ENCODE results near the gene NELFCD. TPM values are rescaled to one million over a fixed set of nuclear protein-coding genes. Genes with fewer than 3 reads are reported as not detected.

Gene NELFCD
- total and polyA plus RNA-seq, 9 of the 15 experiments (the other 6 are each of a cell fraction or from before 2014, with no cell fraction given) = 11.7 to 163 (median 96.5) TPM

GRCh38 chr20:59013959-59014608, 33.0 kb downstream of the NELFCD start (continued):
- TF ChIP-seq MGA (IDR thresholded peaks at IDR 0.05) (no peak), ZNF766 (CRISPR knock-in tag; conservative IDR thresholded peaks at IDR 0.05) (peak; percentile 12; the same call in 1 of the 2 replicates), TRIM24 (IDR thresholded peaks at IDR 0.05) (0 out of 4 replicates have a peak, but pooled peaks of 1 of the 2 experiments have one; percentile 11), HMGXB4 (CRISPR knock-in tag; IDR thresholded peaks at IDR 0.05) (no peak), CEBPZ (IDR thresholded peaks at IDR 0.05; ENCODE audit: borderline replicate concordance, low read depth, low read length) (no peak), RCOR1 (IDR thresholded peaks at IDR 0.05; ENCODE audit: borderline replicate concordance in 1 of 2, low read depth in 2 of 2, low read length in 2 of 2) (peak in 1 of 2 experiments; percentile 37; a peak in 1 of 4 replicates), CTBP1 (IDR thresholded peaks at IDR 0.05; ENCODE audit: borderline replicate concordance) (peak; percentile 78), RBM22 (IDR thresholded peaks at IDR 0.05; ENCODE audit: low read depth, low read length, poor library complexity, severe bottlenecking) (no peak), ZNF140 (CRISPR knock-in tag; IDR thresholded peaks at IDR 0.05) (no peak), MAFG (tag; conservative IDR thresholded peaks at IDR 0.05) (0 out of 2 replicates have a peak, but pooled peaks have one; percentile 9)
